ENCODE data around the gene MYO1E.
A peak's percentile ranks its signal among the peaks of the same experiment; 100 is the strongest.
"Not testable (repeated sequence)": the region's sequence is repeated elsewhere in the genome, so short reads cannot be mapped to it uniquely, and the experiment has no call there.

MYO1E gene

GRCh38 chr15:59289574-59289973 lies 83.1 kb downstream of the MYO1E start:
- DNase-seq, result no peak

- DNase-seq, result no peak
Observed at GRCh38 chr15:59283717-59284391, 88.8 kb downstream of the MYO1E start.

- no peak for DNase-seq
Observed at GRCh38 chr15:59282515-59283337, 89.9 kb downstream of the MYO1E start.

GRCh38 chr15:59281699-59282098 lies 91.0 kb downstream of the MYO1E start:
- no peak for DNase-seq

GRCh38 chr15:59280855-59281254 lies 91.8 kb downstream of the MYO1E start:
- DNase-seq, result no peak

GRCh38 chr15:59280292-59280691 lies 92.4 kb downstream of the MYO1E start:
- DNase-seq, result not testable (repeated sequence)

GRCh38 chr15:59279023-59279422 lies 93.6 kb downstream of the MYO1E start:
- DNase-seq, result no peak

- peak in 1 of 2 donors; percentile 55 for DNase-seq
Observed at GRCh38 chr15:59278120-59278519, 94.6 kb downstream of the MYO1E start.

GRCh38 chr15:59276225-59277178 lies 96.2 kb downstream of the MYO1E start:
- DNase-seq, result no peak

- no peak for DNase-seq
Observed at GRCh38 chr15:59274126-59274970, 98.3 kb downstream of the MYO1E start.

GRCh38 chr15:59273234-59273633 lies 99.4 kb downstream of the MYO1E start:
- no peak for DNase-seq

- DNase-seq, result no peak
Observed at GRCh38 chr15:59271595-59272201, 101.0 kb downstream of the MYO1E start.

GRCh38 chr15:59268852-59269407 lies 103.7 kb downstream of the MYO1E start:
- DNase-seq, result no peak

- no peak for DNase-seq
Observed at GRCh38 chr15:59268168-59268851, 104.4 kb downstream of the MYO1E start.

- DNase-seq, result no peak
Observed at GRCh38 chr15:59266028-59266427, 106.6 kb downstream of the MYO1E start.

GRCh38 chr15:59262316-59262715 lies 110.4 kb downstream of the MYO1E start:
- no peak for DNase-seq

- DNase-seq, result peak; percentile 88 to 96
Observed at GRCh38 chr15:59260090-59260489, 112.6 kb downstream of the MYO1E start.

- no peak for DNase-seq
Observed at GRCh38 chr15:59259137-59259943, 113.3 kb downstream of the MYO1E start.

GRCh38 chr15:59258317-59258716 lies 114.4 kb downstream of the MYO1E start:
- no peak for DNase-seq

GRCh38 chr15:59257140-59257539 lies 115.5 kb downstream of the MYO1E start:
- no peak for DNase-seq

All from hippocampal formation (tissue), 2 donors.